HG03520 (cell line): ENCODE measurements around the gene RALGPS1.

ENCODE experiments used
- ATAC-seq: cut with Tn5 transposase; IDR thresholded peaks from one replicate; pipeline ENCODE4 v1.9.1; 2021; ENCODE audit warnings: mild to moderate bottlenecking, moderate library complexity; ENCODE audit not compliant: unreplicated experiment

RALGPS1 gene

GRCh38 chr9:127050152-127050551 is 135.6 kb downstream of the RALGPS1 start:
- no peak for ATAC-seq

GRCh38 chr9:127050591-127051001 is 136.0 kb downstream of the RALGPS1 start:
- ATAC-seq, result no peak

GRCh38 chr9:127051881-127052595 is 137.5 kb downstream of the RALGPS1 start:
- ATAC-seq, result no peak

GRCh38 chr9:127053057-127053821 is 138.7 kb downstream of the RALGPS1 start:
- no peak for ATAC-seq

GRCh38 chr9:127053960-127054359 is 139.4 kb downstream of the RALGPS1 start:
- no peak for ATAC-seq

- ATAC-seq, result no peak
These were observed 141.3 kb downstream of the RALGPS1 start for GRCh38 chr9:127055745-127056402.

GRCh38 chr9:127056446-127056845 is 141.9 kb downstream of the RALGPS1 start:
- ATAC-seq, result no peak

GRCh38 chr9:127058011-127058644 is 143.5 kb downstream of the RALGPS1 start:
- no peak for ATAC-seq

- no peak for ATAC-seq
These were observed 144.1 kb downstream of the RALGPS1 start for GRCh38 chr9:127058645-127059021.

- no peak for ATAC-seq
These were observed 144.4 kb downstream of the RALGPS1 start for GRCh38 chr9:127059030-127059429.

GRCh38 chr9:127059765-127060361 is 145.3 kb downstream of the RALGPS1 start:
- no peak for ATAC-seq

GRCh38 chr9:127061411-127061810 is 146.8 kb downstream of the RALGPS1 start:
- no peak for ATAC-seq

- no peak for ATAC-seq
These were observed 149.8 kb downstream of the RALGPS1 start for GRCh38 chr9:127064335-127064734.

GRCh38 chr9:127065592-127065991 is 151.0 kb downstream of the RALGPS1 start:
- no peak for ATAC-seq

- no peak for ATAC-seq
These were observed 151.7 kb downstream of the RALGPS1 start for GRCh38 chr9:127066060-127066850.

GRCh38 chr9:127066851-127067136 is 152.2 kb downstream of the RALGPS1 start:
- ATAC-seq, result no peak

GRCh38 chr9:127067603-127068220 is 153.1 kb downstream of the RALGPS1 start:
- ATAC-seq, result no peak

GRCh38 chr9:127074561-127075548 is 160.3 kb downstream of the RALGPS1 start:
- no peak for ATAC-seq
